SH-SY5Y (cell line): ENCODE data around the gene LHX1.

Source experiments
- GATA2 ChIP-seq: IDR thresholded peaks from 2 replicates; pipeline ENCODE4 v1.6.1; 2011; ENCODE audit warnings: mild to moderate bottlenecking, low read depth, low read length
- GATA3 ChIP-seq: IDR thresholded peaks from 2 replicates; pipeline ENCODE4 v1.6.1; 2011; ENCODE audit warnings: low read depth, mild to moderate bottlenecking, low read length, moderate library complexity

DNA sequence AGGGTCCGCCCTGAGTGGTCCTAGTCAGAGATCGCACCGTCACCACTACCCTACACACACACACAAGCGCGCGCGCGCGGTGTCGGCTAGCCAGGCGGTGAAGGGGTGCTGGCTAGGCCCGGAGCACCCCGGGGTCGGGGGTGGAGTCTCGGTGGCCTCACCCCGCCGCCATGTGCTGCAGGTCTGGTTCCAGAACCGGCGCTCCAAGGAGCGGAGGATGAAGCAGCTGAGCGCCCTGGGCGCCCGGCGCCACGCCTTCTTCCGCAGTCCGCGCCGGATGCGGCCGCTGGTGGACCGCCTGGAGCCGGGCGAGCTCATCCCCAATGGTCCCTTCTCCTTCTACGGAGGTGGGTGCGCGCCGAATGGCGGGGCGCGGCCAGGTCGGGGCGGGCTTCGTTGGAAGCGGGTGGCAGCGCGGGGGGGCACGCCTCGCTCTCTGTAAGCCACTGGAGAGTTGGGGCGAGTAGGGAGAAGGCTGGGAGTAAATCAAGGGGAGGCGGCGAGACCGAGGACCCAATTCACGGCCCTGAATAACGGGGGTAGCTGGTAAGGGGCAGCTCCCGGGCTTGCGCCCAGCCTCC, 4.8 kb downstream of the LHX1 start:
- TF ChIP-seq GATA2 (no peak), GATA3 (no peak)
